Right lung (tissue), 5 donors: ENCODE measurements around the gene ATXN7L1. TPM values are rescaled to one million over a fixed set of nuclear protein-coding genes. Genes with fewer than 3 reads are reported as not detected.
"Not testable (repeated sequence)": the region's sequence is repeated elsewhere in the genome, so short reads cannot be mapped to it uniquely, and the experiment has no call there.

Source experiments
- DNase-seq, 2 donors: peaks; one replicate each; pipeline ENCODE4 v3.0.0-alpha.2; 2013
- polyA plus RNA-seq, 5 donors: library from polyadenylated mRNA; unstranded; fragments of 120-200 nt; gene quantifications; one replicate each; pipeline versions ENCODE4 v1.2.1 to v1.2.3, GENCODE V29; 2013; ENCODE audit warnings: inconsistent platforms in 1 of 5, low replicate concordance in 1 of 5; ENCODE audit not compliant: insufficient read length in 5 of 5, insufficient read depth in 1 of 5

Gene ATXN7L1
- polyA plus RNA-seq, 5 donors = 9.6 to 15.6 (median 14.0) TPM

GRCh38 chr7:105894131-105894530 lies 17.7 kb upstream of the ATXN7L1 start:
- DNase-seq = no peak

GRCh38 chr7:105892387-105892786 lies 16.0 kb upstream of the ATXN7L1 start:
- no peak for DNase-seq

GRCh38 chr7:105890290-105890997 lies 14.0 kb upstream of the ATXN7L1 start:
- DNase-seq = no peak

- no peak for DNase-seq
Measured at GRCh38 chr7:105887569-105888189, 11.3 kb upstream of the ATXN7L1 start.

- DNase-seq = no peak
Measured at GRCh38 chr7:105886776-105887175, 10.4 kb upstream of the ATXN7L1 start.

- no peak for DNase-seq
Measured at GRCh38 chr7:105885387-105886111, 9.2 kb upstream of the ATXN7L1 start.

- DNase-seq = not testable (repeated sequence)
Measured at GRCh38 chr7:105883179-105883578, 6.8 kb upstream of the ATXN7L1 start.

- DNase-seq = no peak
Measured at GRCh38 chr7:105881439-105881838, 5.0 kb upstream of the ATXN7L1 start.

- DNase-seq = no peak
Measured at GRCh38 chr7:105880571-105881330, 4.4 kb upstream of the ATXN7L1 start.

GRCh38 chr7:105879782-105880181 lies 3.4 kb upstream of the ATXN7L1 start:
- no peak for DNase-seq

- no peak for DNase-seq
Measured at GRCh38 chr7:105878746-105879605, 2.6 kb upstream of the ATXN7L1 start.

- no peak for DNase-seq
Measured at GRCh38 chr7:105877736-105878135, 1.3 kb upstream of the ATXN7L1 start.

GRCh38 chr7:105876964-105877601 lies 684 bp upstream of the ATXN7L1 start:
- peak in 1 of 2 donors; percentile 19 for DNase-seq

- DNase-seq = no peak
Measured at GRCh38 chr7:105875505-105875904, 894 bp downstream of the ATXN7L1 start.

- no peak for DNase-seq
Measured at GRCh38 chr7:105874055-105874454, 2.3 kb downstream of the ATXN7L1 start.

- DNase-seq = no peak
Measured at GRCh38 chr7:105872491-105872890, 3.9 kb downstream of the ATXN7L1 start.

GRCh38 chr7:105871142-105871541 lies 5.3 kb downstream of the ATXN7L1 start:
- DNase-seq = no peak

GRCh38 chr7:105866102-105866801 lies 10.1 kb downstream of the ATXN7L1 start:
- DNase-seq = no peak

GRCh38 chr7:105863876-105864275 lies 12.5 kb downstream of the ATXN7L1 start:
- DNase-seq = no peak

GRCh38 chr7:105862770-105863169 lies 13.6 kb downstream of the ATXN7L1 start:
- no peak for DNase-seq
